Measurements from ENCODE around the gene GMCL2.

GMCL2 gene

DNA sequence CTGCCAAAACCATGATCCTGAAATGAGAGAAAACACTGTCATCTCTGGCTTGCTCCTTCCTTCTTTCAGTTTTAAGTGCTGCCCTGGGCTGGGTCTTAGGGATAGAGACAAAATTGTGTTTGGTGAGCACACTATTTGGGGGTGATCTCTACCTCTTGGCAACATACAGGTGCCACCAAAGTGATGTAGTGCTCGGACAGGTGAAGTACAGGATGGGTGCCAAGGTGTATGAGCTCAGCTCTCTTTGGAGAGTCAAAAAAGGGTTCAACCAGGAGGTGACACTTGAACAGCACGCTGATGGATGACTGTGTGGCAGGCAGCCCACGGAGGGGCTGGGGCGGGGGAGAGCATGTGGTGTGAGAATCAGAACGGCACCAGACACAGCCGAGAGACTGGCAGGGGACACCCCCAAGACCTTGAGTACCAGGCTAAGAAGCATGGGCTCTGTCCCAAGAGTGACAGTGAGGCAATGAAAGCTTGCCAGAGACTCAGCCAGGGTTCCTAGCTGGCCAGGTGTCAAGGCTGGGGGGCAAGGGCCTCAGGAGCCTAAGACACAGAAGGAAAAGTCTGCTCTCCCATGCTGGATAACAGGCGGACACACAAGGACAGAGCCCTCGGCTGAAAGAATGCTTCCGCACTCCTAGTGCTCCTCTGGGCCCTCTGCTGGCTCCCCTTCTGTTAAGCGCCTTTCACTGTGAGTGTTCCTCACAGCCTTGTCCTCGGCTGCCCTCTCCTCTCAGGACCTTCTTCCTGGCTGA, 36.0 kb downstream of the GMCL2 start:
- TF ChIP-seq, protein P1, sequence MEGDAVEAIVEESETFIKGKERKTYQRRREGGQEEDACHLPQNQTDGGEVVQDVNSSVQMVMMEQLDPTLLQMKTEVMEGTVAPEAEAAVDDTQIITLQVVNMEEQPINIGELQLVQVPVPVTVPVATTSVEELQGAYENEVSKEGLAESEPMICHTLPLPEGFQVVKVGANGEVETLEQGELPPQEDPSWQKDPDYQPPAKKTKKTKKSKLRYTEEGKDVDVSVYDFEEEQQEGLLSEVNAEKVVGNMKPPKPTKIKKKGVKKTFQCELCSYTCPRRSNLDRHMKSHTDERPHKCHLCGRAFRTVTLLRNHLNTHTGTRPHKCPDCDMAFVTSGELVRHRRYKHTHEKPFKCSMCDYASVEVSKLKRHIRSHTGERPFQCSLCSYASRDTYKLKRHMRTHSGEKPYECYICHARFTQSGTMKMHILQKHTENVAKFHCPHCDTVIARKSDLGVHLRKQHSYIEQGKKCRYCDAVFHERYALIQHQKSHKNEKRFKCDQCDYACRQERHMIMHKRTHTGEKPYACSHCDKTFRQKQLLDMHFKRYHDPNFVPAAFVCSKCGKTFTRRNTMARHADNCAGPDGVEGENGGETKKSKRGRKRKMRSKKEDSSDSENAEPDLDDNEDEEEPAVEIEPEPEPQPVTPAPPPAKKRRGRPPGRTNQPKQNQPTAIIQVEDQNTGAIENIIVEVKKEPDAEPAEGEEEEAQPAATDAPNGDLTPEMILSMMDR (IDR thresholded peaks at IDR 0.05; ENCODE audit: low read depth, low read length, poor library complexity, severe bottlenecking): peak; percentile 38
- no peak for TF ChIP-seq EZH2phosphoT487 (IDR thresholded peaks at IDR 0.05; ENCODE audit: borderline replicate concordance, low read length)
- H3K27me3 ChIP-seq (ENCODE audit: control insufficient read depth, low read length): no peaks in the 10 kb centered on the region
- peaks cover 33% of the 10 kb centered on the region for H3K79me2 ChIP-seq (ENCODE audit: control insufficient read depth, low read length)
- H3K27ac ChIP-seq (ENCODE audit: low read depth, low read length): no peak overlapping the region
- no peak overlapping the region for H3K4me3 ChIP-seq (ENCODE audit: low read length)
- peaks cover 17% of the 10 kb centered on the region for H3F3A ChIP-seq (ENCODE audit: control insufficient read depth, insufficient read depth)
- H3K4me1 ChIP-seq (ENCODE audit: control insufficient read depth, low read length): peaks cover 38% of the 10 kb centered on the region
- H3K9me3 ChIP-seq (ENCODE audit: control insufficient read depth, insufficient read depth, low read length): no peaks in the 10 kb centered on the region
- H3K36me3 ChIP-seq (ENCODE audit: control insufficient read depth, low read length): peaks cover 71% of the 10 kb centered on the region
- H3K4me2 ChIP-seq (ENCODE audit: low read length): peak overlapping the region; percentile 85; the same call in 1 of the 2 replicates
- no peaks in the 10 kb centered on the region; the same call in 1 of the 2 replicates for H4K20me1 ChIP-seq (ENCODE audit: control insufficient read depth, insufficient read depth, low read depth, low read length)
- no peaks in the 10 kb centered on the region for H3K9me2 ChIP-seq (replicated peaks; ENCODE audit: control insufficient read depth, low read length)

DNA sequence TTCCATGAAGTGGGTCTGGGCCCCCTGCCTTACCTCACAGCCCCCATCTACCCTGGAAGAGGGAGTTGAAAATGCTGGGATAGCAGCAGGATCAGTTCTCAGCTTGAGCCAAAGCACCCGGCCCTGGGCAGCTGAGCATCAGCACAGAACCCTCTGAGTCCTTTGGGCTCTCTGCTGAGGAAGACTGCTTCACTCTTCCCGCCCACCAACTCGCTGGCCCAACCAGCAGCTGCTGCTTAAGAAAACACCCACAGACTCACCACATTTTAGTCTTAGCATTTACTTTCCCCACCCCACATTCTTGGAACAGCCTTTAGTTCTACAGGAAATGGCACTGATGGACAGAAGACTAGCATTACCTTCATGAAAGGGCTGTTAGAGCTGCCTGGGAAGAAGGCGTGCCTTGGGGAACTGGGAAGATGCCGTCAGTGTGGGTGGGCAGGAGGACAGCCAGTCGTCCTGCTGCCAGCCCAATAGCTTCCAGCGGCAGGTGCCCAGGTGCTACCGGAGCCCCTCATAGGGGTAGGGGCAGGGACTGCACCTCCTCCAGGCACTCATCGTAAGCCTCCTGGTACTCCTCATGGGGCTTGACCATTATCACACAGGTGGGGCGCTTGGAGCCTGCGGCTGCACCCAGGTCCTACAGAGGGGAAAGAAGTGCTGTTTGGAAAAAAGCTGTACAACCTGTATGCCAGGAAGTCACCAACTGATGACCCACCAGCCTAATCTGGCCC, 37.8 kb downstream of the GMCL2 start:
- H3K9me3 ChIP-seq (ENCODE audit: control insufficient read depth, insufficient read depth, low read length): no peaks in the 10 kb centered on the region
- peaks cover 34% of the 10 kb centered on the region for H3K79me2 ChIP-seq (ENCODE audit: control insufficient read depth, low read length)
- TF ChIP-seq, protein P1 (IDR thresholded peaks at IDR 0.05; ENCODE audit: low read depth, low read length, poor library complexity, severe bottlenecking): no peak
- TF ChIP-seq EZH2phosphoT487 (IDR thresholded peaks at IDR 0.05; ENCODE audit: borderline replicate concordance, low read length): no peak
- H3K36me3 ChIP-seq (ENCODE audit: control insufficient read depth, low read length): peaks cover 80% of the 10 kb centered on the region
- H3K27me3 ChIP-seq (ENCODE audit: control insufficient read depth, low read length): no peaks in the 10 kb centered on the region
- H3K4me3 ChIP-seq (ENCODE audit: low read length): no peak overlapping the region
- peaks cover 3% of the 10 kb centered on the region; the same call in 1 of the 2 replicates for H4K20me1 ChIP-seq (ENCODE audit: control insufficient read depth, insufficient read depth, low read depth, low read length)
- H3K4me1 ChIP-seq (ENCODE audit: control insufficient read depth, low read length): peaks cover 23% of the 10 kb centered on the region
- no peak overlapping the region for H3K27ac ChIP-seq (ENCODE audit: low read depth, low read length)
- H3K9me2 ChIP-seq (replicated peaks; ENCODE audit: control insufficient read depth, low read length): no peaks in the 10 kb centered on the region
- no peak overlapping the region for H3K4me2 ChIP-seq (ENCODE audit: low read length)
- peaks cover 22% of the 10 kb centered on the region for H3F3A ChIP-seq (ENCODE audit: control insufficient read depth, insufficient read depth)

DNA sequence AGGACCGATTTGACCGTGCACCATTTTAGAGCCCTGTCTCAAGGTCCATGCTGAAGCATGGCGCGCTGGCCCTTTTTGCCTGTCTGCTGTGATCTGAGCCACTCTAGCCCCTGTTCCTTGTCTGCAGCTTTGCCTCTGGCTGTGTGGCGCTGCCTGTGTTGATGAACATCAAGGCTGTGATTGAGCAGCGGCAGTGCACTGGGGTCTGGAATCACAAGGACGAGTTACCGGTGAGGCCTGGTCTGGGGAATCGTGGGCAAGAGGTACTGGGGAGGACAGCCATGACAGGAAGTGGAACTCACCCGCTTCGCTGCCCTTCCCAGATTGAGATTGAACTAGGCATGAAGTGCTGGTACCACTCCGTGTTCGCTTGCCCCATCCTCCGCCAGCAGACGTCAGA, 39.8 kb downstream of the GMCL2 start:
- Histone ChIP-seq H3K4me2 (ENCODE audit: low read length) (no peak overlapping the region), H3K4me3 (ENCODE audit: low read length) (no peak overlapping the region), H3K9me2 (replicated peaks; ENCODE audit: control insufficient read depth, low read length) (no peaks in the 10 kb centered on the region), H3K27me3 (ENCODE audit: control insufficient read depth, low read length) (no peaks in the 10 kb centered on the region), H3K36me3 (ENCODE audit: control insufficient read depth, low read length) (peaks cover 92% of the 10 kb centered on the region), H3K4me1 (ENCODE audit: control insufficient read depth, low read length) (peaks cover 13% of the 10 kb centered on the region), H3F3A (ENCODE audit: control insufficient read depth, insufficient read depth) (peaks cover 22% of the 10 kb centered on the region), H3K27ac (ENCODE audit: low read depth, low read length) (no peak overlapping the region), H3K79me2 (ENCODE audit: control insufficient read depth, low read length) (peaks cover 21% of the 10 kb centered on the region), H3K9me3 (ENCODE audit: control insufficient read depth, insufficient read depth, low read length) (no peaks in the 10 kb centered on the region), H4K20me1 (ENCODE audit: control insufficient read depth, insufficient read depth, low read depth, low read length) (peaks cover 3% of the 10 kb centered on the region; the same call in 1 of the 2 replicates)
- TF ChIP-seq EZH2phosphoT487 (IDR thresholded peaks at IDR 0.05; ENCODE audit: borderline replicate concordance, low read length): no peak
- TF ChIP-seq, protein P1 (IDR thresholded peaks at IDR 0.05; ENCODE audit: low read depth, low read length, poor library complexity, severe bottlenecking): no peak
